Glomerular endothelial cell (primary cell): ENCODE results near the gene MRAP2. TPM values are rescaled to one million over a fixed set of nuclear protein-coding genes. Genes with fewer than 3 reads are reported as not detected.
"Not testable (repeated sequence)": the region's sequence is repeated elsewhere in the genome, so short reads cannot be mapped to it uniquely, and the experiment has no call there.

Experiments used
- DNase-seq: peaks from one replicate; pipeline ENCODE4 v3.0.0-alpha.2; 2011; ENCODE audit warnings: low read depth, low spot score; ENCODE audit errors: extremely low read depth
- total RNA-seq: library from RNA; depleted of rRNA; stranded (reverse); fragments of >200 nt; gene quantifications from 2 replicates; pipeline ENCODE4 v1.2.3, GENCODE V29; 2015

The MRAP2 gene
- total RNA-seq, 1 donor from 2014 or later = 0.23 TPM

DNA sequence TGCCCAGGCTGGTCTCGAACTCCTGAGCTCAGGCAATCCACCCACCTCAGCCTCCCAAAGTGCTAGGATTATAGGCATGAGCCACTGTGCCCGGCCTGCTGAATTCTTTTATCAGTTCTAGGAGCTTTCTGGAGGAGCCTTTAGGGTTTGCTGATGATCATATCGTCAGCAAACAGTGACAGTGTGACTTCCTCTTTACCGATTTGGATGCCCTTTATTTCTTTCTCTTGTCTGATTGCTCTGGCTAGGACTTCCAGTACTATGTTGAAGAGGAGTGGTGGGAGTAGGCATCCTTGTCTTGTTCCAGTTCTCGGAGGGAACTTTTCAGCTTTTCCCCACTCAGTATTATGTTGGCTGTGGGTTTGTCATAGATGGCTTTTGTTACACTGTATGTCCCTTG is 35.3 kb downstream of the MRAP2 start:
- not testable (repeated sequence) for DNase-seq

DNA sequence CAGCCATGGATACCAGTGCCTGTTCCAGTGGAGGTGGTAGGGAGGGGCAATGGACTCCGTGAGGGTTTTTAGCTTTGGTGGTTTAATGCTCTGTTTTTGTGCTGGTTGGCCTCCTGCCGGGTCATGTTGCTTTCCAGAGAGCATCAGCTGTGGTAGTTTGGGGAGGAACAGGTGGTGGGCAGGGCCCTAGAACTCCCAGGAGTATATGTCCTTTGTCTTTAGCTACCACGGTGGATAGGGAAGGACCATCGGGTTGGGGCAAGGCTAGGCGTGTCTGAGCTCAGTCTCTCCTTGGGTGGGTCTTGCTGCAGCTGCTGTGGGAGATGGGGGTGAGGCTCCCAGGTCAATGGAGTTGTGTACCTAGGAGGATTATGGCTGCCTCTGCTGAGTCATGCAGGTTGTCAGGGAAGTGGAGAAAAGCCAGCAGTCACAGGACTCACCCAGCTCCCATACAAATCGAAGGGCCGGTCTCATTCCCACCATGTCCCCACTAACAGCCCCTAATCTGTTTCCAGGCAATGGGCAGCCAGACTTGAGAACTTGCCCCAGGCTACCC is 38.9 kb downstream of the MRAP2 start:
- DNase-seq = no peak

DNA sequence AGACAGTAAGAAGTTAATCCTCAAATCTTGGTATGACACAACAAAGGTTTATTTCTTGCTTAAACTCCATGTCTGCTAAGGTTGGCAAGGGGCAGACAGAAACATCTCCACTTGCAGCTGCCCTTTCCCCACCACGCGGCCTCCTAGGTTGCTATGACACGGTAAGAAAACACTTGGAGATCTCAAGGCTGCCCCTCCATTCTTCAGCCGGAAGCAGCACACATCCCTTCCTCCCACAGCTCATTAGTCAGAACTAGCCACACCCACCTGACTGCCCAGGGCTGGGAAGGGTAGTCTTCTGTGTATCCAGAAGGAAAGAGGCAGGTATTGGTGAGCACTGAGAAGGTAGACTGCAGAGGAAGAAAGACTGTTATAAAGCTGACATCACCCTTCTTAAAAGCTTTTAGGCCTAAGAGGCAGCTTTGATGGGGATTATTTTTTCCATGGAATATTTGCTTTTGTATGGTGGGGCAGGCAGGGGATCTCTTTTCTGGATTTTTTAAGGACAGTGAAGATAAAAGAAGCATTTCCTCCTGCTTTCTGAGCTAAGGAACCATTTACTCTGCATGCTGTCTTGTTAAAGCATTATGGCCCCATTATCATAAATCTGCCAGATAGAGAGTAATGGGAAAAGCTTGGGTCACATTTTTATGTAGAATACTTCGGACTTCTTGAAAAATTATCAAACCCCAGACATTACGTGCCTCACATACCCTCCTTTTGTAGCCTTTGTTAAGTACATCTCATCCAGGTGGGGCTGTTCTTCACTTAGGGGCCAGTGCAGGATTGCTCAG is 41.6 kb downstream of the MRAP2 start:
- DNase-seq = no peak

DNA sequence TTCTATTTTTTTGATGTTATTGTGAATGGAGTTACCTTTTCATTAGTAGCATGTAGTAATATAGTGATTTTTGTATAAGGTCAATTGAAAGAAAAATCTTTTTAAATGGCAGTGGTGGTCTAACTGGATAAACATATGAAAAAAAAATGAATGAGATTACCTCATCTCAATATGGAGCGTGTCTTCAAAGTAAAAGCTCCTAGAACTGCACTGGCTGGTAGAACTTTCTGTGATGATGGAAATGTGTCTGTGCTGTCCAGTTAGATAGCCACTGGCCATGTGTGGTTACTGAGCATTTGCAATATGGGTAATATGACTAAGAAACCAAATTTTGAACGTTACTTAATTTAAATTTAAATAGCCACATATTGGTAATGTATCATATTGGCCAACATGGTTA is 44.1 kb downstream of the MRAP2 start:
- DNase-seq = no peak

DNA sequence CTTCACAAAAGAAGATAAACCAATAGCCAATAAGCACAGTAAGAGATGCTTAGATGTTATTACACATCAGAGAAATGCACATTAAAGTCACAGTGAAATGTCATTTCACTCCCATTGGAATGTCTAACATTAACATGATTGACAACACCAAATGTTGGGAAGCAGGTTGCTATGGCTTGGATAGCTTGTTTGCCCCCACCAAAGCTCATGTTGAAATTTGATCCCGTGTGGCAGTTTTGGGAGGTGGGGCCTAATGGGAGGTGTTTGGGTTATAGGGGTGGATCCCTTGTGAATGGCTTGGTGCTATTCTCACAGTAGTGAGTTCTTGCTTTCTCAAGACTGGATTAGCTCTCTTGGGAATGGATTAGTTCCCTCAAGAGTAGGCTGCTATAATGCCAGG is 44.8 kb downstream of the MRAP2 start:
- no peak for DNase-seq

DNA sequence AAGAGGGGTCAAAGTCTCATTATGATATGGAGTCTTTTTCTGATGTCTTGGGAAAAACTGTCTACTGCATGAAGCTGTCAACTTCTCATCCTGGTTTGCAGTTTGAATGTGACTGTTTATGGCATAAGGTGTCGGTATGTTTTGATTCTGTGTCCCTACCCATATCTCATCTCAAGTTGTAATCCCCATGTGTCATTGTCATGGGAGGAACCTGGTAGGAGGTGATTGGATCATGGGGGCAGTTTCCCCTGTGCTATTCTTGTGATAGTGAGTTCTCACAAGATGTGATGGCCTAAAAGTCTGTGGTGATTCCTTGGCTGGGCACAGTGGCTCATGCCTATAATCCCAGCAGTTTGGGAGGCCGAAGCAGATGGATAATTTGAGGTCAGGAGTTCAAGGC is 47.6 kb downstream of the MRAP2 start:
- no peak for DNase-seq

DNA sequence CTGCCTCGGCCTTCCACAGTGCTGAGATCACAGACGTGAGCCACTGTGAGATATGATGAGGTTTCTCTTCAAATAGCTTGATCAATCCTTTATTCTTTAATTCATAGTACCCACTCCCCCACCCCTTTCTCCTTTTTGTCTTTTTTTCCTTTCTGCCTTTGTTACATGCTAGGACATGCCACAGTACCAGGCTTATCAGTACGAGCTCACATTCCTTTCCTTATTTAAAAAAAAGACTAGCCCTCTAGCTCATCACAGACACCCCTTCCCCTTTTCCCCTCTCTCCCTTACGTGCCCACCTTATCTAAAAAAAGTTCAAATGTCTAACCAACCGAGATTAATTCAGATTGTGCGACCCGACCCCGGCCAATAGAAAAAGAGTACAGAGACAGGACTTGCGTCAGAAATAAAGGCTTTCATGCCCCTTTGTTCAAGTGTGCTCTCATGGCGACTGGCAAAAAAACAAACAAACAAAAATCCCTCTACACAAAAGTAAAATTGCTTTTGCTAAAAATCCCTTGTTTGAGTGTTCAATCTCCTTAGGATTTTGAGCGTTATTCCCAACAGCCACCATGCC is 49.2 kb downstream of the MRAP2 start:
- DNase-seq = no peak

DNA sequence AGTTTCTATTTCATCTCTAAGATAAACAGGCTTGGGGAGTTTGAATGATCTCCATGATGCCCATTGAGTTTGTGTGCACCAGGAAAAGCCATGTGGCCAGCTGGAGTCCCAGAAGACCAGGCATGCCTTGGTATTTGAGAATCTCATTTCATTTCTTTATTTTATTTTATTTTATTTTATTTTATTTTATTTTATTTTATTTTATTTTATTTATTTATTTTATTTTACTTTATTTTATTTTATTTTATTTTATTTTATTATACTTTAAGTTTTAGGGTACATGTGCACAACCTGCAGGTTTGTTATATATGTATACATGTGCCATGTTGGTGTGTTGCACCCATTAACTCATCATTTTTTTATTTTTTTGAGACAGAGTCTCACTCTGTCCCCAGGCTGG is 51.1 kb downstream of the MRAP2 start:
- not testable (repeated sequence) for DNase-seq

DNA sequence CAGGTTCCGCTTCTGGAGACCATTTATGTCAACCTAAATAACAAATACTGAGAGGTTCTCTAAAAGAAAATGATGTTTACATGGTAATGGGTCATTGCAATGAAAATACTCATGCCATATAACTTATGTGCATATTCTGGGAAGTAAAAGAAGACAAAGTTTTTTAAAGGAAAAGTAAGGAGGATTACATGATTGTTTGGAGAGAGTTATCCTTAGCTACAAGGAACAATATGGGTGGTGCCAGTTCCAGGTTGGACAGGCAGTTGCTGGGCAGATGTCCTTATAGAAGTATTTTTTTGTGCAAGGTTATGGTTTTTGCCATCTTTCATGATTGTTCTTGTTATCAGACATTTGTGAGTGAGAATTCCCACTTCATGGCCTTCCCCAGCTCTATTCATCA is 52.5 kb downstream of the MRAP2 start:
- no peak for DNase-seq

DNA sequence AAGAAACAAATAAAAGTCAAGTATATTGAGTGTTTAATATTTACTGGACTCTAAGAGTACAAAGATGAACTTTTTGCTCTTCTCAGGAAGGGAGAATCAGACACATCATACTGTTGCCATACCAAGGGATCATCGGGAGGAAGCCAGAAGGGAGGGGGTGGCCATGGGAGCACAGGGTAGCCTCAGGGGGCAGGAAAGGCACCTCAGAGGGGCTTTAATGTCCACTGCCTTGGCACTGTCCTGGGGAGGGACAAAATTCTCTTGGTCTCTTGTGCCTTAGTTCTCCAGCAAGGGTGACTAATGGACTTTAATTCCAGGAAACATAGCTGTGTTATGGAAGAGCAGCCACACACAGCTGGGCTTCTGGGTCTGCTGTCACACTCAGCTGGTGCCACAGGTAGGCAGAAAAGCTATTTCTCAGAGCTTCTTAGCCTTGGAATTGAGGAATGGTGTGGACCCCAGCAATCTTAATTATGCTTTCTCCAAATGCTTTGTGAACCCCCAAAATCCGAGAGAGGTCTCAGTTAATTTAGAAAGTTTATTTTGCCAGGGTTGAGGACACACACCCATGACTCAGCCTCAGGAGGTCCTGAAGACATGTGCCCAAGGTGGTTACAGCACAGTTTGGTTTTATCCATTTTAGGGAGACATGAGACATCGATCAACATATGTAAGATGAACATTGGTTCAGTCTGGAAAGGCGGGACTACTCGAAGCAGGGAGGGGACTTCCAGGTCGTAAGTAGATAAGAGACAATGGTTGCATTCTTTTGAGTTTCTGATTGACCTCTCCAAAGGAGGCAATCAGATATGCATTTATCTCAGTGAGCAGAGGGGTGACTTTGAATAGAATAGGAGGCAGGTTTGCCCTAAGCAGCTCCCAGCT is 53.2 kb downstream of the MRAP2 start:
- DNase-seq = no peak

DNA sequence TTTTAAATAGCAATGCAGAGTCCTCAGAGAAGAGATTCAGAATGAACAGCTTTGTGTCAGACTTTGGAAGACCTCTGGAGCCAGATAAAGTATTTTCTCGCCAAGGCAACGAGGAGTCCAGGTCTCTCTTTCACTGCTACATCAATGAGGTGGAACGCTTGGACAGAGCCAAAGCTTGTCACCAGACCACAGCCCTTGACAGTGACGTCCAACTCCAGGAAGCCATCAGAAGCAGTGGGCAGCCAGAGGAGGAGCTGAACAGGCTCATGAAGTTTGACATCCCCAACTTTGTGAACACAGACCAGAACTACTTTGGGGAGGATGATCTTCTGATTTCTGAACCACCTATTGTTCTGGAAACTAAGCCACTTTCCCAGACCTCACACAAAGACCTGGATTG is 55.5 kb downstream of the MRAP2 start:
- no peak for DNase-seq

DNA sequence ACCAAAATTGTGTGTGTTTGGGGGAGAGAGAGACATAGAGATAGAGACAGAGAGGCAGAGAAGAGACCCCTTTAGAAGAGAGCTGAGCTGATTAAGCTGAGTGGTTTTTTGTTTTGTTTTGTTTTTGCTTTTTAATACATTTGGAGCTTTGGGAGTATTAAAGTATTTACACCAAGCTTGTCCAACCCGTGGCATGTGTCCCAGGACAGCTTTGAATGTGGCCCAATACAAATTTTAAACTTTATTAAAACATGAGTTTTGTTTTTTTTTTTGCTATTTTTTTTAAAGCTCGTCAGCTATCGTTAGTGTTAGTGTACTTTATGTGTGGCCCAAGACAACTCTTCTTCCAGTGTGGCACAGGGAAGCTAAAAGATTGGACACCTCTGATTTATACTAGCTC is 56.0 kb downstream of the MRAP2 start:
- DNase-seq = no peak

DNA sequence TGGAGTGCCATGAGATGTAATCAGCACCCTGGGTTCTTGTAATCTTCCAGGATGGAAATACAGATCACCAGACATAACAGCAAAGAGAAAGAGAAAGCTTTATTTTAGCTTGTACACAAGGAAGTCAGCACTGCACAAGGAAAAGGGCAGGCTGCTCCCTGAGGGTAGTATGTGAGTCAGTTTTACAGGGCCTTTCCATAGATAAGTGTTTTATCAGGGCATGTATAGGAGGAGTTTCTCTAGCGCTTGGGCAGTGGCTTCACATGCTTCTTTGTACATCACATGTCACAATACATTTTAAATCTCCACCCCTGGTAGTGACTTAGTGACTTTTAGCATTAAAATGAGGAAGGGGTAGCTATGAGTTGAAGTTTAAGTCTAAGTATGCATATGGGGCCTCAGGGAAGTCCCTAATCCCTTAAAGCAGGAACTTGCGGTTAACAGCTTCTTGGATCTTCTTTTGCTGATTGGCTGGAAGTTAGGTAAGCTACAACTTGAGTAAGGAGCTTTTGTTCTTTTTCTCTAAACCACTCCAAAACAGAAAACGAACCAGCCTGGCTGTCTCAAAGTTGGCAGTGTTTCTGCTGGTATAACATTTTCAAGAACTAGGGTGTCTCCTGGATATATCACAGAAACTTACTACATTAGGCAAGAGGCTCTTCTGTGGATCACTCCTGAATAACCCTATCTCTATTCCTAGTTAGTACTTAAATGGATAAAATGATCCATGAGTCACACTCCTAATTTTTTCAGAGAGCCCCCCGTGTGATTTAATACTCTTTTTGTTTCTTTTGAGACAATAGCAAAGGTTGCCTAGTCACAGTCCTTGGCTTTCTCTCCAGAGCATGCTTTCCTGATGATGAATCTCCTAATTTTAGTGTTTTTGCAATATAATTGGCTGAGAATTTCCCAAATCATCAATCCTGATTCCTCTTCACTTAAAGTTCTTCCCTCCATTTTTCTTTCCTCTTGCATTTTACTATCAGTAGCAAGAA is 60.2 kb downstream of the MRAP2 start:
- no peak for DNase-seq

DNA sequence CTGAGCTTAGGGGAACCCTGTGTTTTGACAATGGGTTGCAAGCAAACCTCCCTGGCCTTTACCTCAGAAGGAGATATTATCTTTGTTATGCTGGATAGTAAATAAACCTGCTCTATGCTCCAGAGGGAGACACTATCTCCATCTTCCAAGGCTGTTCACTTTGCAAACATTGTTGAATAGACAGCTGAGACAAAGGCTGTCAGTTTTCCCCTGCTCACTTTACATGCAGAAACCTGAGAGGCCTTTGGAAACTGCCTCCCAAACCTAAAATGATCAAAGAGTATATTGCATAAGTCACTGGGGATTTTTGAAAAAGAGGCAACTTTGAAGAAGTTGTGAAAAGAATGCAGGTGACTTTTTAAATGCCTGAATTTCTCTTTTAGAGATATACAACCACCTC is 61.6 kb downstream of the MRAP2 start:
- DNase-seq = no peak

DNA sequence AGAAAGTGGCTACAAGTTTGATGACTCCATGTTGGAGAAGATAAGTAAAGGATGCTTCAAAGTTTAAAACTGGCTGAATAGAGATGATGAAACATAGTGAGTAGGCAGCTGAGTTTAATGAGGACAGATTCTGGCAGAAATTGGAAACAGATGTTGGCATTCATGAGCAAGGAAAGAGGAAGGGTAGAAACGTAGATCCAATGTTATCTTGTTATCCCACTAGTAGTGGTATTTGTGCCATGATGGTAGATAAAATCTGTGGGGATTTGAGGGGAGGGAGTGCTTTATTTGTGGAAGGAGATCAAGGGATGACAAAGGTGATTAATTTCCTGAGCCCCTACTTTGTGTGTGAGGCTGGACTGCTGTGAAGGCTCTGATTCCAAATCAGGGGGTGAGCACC is 69.5 kb downstream of the MRAP2 start:
- no peak for DNase-seq

DNA sequence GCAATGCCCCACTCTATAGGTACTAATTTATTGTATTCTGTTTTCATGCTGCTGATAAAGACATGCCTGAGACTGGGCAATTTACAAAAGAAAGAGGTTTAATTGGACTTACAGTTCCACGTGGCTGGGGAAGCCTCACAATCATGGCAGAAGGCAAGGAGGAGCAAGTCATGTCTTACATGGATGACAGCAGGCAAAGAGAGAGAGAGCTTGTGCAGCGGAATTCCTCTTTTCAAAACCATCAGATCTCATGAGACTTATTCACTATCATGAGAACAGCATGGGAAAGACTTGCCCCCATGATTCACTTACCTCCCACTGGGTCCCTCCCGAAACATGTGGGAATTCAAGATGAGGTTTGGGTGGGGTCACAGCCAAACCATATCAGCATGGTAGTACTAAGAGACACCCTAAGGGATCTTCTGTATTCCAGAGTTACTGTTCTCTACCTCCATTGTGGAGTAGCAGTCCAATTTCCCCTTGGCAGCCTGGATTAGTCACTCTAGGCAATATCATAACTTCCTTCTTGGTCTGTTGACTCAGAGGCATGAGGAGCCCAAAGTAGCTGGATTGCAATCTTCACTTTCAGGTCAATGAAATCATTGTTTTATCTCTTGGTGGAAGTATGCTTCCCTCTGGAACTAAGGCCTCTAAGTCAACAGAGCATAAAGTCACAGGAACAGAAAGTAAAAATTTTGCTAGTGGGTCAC is 71.8 kb downstream of the MRAP2 start:
- not testable (repeated sequence) for DNase-seq

DNA sequence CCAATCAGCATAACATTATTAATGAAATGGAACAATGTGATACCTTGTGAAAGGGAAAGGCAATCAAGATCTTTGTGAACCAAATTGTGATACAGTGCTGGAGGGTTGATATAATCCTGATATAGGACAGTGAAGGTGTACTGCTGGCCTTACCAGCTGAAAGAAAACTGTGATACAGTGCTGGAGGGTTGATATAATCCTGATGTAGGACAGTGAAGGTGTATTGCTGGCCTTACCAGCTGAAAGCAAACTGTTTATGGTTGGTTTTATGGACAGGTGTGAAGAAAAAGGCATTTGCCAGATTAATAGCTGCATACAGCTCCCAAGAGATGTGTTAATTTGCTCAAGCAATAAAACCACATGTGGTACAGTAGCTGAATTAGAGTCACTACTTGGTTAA is 73.9 kb downstream of the MRAP2 start:
- DNase-seq = no peak

DNA sequence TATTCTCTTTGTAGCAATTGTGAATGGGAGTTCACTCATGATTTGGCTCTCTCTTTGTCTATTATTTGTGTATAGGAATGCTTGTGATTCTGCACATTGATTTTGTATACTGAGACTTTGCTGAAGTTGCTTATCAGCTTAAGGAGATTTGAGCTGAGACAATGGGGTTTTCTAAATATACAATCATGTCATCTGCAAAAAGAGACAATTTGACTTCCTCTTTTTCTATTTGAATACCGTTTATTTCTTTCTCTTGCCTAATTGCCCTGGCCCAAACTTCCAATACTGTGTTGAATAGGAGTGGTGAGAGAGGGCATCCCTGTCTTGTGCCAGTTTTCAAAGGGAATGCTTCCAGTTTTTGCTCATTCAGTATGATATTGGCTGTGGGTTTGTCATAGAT is 77.8 kb downstream of the MRAP2 start:
- DNase-seq = not testable (repeated sequence)

DNA sequence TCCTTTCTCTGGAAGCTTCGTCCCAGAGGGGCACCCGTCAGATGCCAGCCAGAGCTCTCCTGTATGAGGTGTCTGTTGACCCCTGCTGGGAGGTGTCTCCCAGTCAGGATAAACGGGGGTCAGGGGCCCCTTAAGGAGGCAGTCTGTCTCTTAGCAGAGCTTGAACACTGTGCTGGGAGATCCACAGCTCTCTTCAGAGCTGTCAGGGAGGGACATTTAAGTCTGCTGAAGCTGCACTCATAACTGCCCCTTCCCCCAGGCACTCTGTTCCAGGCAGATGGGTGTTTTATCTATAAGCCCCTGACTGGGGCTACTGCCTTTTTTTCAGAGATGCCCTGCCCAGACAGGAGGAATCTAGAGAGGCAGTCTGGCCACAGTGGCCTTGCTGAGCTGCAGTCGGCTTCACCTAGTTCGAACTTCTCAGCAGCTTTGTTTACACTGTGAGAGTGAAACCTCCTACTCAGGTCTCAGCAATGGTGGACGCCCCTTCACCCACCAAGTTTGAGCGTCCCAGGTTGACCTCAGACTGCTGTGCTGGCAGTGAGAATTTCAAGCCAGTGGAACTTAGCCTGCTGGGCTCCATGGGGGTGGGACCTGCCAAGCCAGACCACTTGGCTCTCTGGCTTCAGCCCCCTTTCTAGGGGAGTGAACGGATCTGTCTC is 81.5 kb downstream of the MRAP2 start:
- not testable (repeated sequence) for DNase-seq
